ENCODE data around the gene DEDD2. TPM values are rescaled to one million over a fixed set of nuclear protein-coding genes. Genes with fewer than 3 reads are reported as not detected.

Gene DEDD2
- total RNA-seq, 1 donor from 2014 or later, result 20.0 TPM

DNA sequence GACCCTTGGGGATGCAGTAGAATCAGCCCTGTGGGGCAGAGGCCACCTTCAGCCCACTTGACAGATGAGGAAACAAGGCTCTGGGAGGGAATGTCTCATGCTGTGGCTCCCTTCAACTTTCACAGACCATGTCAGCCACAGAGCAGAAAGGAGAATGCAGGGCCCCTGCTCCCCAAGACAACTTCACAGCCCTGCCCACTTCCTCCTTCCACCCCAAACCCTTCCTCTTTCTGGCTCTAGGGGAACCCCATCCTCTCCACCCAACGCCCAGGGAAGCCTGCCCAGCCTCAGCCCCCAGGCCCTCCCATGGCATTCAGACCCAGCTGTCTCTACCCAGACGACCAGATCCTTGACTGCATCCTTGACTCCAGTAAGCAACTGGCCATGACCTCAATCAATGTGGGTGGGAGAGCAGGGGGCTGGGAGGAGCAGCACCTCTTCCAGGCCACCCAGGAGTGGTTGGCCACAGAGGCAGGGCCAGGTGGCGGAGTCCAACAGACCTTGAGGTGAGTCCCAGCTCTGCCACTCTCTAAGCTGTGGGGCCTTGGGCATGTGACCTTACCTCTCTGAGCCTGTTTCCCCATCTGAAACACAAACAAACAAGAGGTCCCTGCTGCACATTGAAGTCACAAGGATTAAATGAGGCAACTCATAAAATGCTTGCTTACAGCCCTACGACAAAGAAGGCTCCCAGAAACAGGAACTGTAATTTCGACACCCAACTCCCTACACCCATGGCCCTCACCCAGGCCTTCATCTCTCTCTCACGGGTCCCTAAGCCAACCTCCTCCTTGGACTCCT, 15.8 kb downstream of the DEDD2 start:
- no peak for FAIRE-seq
- DNase-seq (ENCODE audit: low spot score in 2 of 2), result no peak

DNA sequence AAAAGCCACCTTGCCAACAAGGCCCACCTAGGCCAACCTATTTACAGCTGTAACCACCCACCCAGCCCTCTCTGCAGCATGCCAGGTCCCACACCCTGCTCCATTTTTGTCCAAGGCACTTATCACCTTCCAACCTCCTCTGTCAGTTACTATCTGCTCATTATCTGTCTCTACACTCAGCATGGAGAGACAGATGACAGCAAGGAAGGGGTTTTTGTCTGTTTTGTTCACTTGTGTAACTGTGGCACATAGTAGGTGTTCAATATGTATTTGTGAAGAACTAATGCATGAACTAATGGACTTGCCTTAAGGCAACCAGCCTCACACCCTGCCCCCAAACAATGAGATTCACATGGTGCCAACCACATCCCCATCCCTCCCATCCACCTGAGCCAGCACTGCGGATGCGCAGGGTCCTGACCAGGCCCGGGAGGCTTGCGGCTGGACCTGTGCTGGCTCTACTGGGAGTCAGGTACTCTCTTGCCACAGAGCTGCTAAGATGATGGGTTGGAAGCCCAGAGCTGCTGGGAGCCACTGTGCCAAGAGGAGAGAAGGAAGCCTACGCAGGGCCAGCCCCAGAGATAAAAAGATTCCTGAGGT, 17.3 kb downstream of the DEDD2 start:
- FAIRE-seq, result no peak

DNA sequence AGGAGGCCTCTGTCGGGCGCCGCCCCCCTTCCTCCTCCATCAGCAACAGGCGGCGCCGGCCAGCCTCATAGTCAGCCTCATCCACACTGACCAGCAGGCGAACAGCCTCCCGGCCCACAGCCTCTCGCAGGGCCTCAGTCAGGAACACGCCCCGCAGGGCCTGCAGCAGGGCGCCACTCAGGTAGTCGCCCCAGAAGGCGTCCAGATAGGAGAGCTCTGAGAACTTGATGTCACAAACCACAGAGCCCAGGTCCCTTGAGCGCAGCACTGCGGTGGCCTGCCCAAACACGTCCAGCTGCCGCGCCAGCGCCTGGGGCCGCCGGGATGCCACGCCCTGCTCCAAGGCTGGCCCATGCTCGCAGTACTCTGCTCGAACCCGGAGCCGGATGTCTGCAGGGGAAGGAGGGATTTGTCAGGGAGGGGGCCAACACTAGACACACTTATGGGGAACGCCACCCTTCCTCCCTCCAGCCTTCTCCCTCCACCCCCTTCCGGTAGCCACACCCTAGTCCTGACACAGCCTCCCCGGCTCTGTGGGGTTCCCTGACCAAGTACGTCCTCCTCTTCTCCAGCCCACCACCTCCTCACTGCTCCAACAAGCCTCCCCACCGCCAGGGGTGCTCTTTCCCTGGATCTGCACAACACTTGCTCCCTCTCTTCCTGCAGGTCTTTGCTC, 17.9 kb downstream of the DEDD2 start:
- no peak for FAIRE-seq
- no peak for DNase-seq (ENCODE audit: low spot score in 2 of 2)

More for the DNA sequence above, 17.3 kb downstream of the DEDD2 start:
- DNase-seq (ENCODE audit: low spot score in 2 of 2), result no peak

DNA sequence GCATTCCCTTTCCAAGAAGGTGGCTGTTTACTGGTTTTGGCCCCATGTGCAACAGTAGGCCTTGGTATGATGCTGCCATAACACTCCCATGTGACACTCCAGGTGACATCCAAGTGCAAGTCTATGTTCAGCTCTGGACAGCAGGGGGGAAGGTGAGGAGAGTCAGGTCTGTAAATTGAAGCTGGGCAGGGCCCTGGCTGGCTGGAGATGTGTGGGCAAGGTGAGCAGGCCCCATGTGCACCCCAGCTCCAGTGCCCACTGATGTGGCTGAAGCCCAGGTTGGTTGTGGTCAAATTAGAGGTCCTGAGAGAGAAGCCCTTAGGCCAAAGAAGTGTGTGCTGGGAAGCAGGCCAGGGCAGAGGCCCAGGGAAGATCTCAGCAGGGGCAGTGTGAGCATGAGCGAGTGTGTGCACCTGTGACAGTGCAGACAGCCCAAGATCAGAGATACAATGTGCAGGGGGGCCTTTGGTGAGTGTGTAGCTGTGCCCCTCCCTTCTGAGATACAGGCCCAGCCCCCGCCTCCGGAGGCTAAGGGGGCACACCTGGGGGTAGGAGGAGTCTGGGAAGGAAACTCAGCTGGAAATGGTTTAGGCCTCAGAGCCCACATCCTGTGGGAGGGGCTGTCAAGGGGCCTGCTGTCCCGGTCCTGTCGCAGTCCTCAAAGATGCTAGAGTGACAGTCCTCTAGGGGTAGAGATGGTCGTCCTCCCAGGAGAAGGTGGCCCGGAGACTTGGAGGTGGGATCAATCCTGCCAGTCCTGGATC, 18.6 kb downstream of the DEDD2 start:
- DNase-seq (ENCODE audit: low spot score in 2 of 2) (no peak), FAIRE-seq (no peak)

DNA sequence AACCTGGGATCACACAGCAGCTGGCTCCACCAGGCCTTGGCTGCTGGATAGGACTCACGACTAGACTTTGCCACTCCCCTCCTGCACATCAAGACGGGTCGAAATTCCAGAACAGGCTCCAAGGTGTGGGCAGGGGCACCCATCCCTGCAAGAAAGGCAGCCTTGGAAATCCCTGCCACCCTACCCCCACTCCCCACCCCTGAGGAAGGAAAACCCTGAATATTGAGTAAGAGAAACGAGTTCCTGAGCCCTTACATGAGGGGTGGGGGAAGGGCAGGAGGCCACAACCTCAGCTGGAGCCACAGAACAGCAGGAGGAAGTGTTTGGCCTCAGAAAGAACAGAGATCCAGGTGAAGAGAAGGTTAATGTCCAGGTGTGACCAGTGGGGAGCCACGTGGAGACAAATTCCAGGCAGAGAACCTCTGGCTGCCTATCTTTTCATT, 20.1 kb downstream of the DEDD2 start:
- no peak for DNase-seq (ENCODE audit: low spot score in 2 of 2)
- no peak for FAIRE-seq

DNA sequence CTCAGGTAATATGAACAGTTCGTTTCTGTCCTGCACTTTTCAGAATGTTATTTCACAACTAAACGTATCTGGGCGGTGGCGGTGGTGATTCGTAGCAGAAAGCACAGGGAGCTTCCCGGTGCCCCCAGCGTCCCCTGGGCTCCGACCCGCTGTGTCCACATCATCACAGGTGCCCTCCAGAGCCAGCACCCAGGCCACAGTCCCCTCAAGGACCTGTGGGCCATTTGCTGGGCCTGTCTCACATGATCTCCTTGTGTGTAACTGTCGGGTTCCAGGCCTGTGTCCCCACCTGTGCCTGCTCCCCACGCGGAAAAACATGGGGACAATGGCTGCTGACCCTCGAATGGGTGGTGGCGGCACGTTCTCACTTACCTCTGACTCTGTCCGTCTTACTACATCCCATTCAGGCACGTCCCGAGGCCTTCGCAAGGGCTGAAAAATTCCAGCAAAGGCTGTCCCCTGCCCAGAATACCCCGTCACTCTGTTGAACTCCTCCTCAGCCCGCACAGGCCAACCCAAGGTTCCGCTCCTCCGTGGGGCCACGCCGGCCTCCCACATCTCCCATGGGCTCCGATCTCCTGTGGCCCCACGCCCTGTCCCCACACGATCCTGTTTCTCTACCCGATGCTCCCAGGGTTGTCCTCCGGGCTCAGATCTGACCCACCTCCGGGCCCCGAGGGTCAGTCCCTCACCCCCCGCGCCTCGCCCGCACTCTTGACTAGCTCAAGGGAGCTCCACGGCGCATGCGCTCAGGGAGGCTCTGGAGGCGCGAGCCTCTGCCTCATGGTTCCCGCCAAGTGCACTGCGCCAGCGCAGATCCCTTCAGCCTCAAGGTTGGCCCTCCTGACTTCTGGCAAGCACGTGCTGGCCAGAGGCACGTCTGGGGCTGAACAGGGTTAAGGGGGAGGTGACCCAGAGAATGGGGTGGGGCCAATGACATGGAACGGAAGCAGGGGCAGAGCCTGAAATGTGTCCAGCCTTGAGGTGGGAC, 21.2 kb downstream of the DEDD2 start:
- DNase-seq (ENCODE audit: low spot score in 2 of 2), result no peak
- no peak for FAIRE-seq

DNA sequence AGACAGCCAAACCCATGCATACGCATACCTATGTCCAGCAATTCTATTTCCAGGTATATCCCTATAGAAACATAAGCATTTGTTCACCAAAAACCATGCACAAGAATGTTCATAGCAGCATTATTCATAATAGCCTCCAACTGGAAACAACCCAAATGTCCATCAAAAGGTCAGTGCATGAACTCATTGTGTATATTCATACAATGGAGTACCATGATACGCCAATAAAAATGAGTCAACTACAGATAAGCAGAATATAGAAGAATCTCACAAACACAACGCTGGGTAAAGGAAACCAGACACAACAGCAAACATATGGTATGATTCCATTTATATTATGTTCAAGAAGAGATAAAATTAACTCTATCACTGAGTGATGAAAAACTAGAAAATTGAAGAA, 23.8 kb downstream of the DEDD2 start:
- no peak for DNase-seq (ENCODE audit: low spot score in 2 of 2)
- no peak for FAIRE-seq

DNA sequence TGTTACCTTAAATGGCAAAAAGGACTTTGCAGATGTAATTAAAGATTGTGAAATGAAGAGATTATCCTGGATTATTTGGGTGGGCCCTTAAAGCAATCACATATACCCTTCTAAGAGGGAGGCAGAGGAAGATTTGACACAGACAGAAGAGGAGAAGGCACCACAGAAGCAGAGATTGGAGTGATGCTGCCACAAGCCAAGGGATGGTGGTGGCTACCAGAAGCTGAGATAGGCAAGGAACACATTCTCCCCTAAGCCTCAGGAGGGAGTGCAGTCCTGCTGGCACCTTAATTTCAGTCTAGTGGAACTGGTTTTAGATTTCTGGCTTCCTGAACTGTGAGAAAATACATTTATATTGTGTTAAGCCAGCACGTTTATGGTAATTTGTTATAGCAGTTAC, 24.2 kb downstream of the DEDD2 start:
- FAIRE-seq (no peak), DNase-seq (ENCODE audit: low spot score in 2 of 2) (no peak)

DNA sequence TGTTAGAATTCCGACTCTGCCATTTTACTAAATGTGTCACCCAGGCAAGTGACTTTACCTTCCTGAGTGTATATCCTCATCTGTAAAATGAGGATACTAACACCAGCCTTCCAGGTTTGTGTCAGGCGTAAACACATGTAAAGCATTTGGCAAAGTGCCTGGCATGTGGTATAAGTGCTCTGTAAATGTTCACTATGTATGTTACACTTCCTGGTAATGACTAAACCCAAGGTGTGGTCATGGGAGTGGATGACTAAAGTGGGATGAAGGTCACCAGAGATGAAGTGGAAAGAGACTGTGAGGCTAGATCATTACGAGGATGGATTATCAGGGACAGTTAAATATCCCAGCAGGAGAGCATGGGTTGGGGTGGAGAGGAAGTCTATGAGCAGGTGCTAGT, 25.6 kb downstream of the DEDD2 start:
- DNase-seq (ENCODE audit: low spot score in 2 of 2) (no peak), FAIRE-seq (no peak)

DNA sequence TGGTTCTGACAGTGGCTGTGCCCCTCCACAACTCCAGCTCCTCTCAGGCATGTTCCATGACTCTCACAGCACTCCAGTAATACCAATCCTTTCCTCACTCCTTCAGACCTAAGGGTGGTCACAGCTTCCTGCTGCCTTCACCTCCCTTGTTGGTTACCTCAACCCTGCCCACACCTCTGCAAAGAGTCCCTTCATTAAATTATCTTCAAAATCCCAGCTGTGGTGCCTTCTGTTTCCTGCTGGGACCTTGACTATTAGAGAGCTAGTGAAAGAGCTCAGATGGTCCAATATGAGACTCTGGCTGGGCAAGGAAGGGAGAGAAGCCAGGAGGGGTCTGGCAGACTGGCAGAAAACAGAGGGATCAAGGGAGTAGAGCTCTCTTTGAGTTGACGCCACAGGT, 26.1 kb downstream of the DEDD2 start:
- no peak for FAIRE-seq

DNA sequence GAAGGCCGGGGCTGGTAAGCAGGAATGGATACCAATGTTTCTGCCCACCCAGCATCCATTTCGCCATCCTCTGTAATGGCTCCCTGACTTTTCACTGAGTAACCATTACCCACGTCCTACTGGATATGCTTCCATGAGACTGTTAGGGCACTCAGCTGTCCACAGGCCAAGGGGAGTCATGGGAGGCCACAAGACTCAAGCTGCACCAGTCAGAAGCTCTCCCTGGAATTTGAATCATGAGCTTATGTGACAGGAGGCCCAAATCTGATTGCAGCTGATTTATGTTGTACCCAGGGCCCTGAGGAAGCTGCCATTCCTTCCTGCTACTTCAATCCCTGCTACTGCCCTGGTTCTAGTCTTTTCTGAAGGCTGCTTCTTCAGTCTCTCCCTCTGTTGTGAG, 28.3 kb downstream of the DEDD2 start:
- FAIRE-seq (no peak), DNase-seq (ENCODE audit: low spot score in 2 of 2) (no peak)

More for the DNA sequence above, 26.1 kb downstream of the DEDD2 start:
- no peak for DNase-seq (ENCODE audit: low spot score in 2 of 2)

DNA sequence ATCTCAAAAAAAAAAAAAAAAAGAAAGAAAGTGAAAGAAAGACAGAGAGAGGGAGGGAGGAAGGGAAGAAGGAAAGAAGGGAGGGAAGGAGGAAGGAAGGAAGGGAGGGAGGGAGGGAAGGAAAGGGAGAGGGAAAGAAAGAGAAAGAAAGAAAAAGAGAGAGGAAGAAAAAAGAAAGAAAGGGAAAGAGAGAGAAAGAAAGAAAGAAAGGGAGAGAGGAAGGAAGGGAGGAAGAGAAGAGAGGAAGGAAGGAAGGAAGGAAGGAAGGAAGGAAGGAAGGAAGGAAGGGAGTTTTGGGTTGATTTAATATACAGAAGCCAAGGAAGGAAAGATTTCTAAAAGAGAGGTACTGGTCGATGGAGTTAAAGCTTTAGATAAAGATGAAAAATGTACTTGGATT, 28.8 kb downstream of the DEDD2 start:
- FAIRE-seq, result no peak
- no peak for DNase-seq (ENCODE audit: low spot score in 2 of 2)

DNA sequence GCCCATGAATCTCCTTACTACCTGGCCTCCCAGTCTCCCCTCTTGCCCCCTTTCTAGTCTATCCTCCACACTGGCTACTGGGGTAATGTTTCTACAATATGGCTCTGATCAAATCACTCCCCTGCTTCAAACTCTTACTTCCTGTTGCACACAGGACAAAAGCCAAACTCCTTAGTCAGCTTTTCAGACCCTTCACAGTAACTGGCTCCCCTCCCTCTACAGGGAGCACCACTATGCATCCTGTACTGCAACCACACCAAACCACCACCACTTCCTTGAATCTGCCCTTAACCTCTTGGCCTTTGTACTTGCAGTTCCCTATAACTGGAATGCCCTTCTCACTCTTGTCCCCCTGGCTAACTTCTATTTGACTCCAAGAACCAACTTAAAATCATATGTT, 32.2 kb downstream of the DEDD2 start:
- FAIRE-seq (no peak), DNase-seq (ENCODE audit: low spot score in 2 of 2) (no peak)

DNA sequence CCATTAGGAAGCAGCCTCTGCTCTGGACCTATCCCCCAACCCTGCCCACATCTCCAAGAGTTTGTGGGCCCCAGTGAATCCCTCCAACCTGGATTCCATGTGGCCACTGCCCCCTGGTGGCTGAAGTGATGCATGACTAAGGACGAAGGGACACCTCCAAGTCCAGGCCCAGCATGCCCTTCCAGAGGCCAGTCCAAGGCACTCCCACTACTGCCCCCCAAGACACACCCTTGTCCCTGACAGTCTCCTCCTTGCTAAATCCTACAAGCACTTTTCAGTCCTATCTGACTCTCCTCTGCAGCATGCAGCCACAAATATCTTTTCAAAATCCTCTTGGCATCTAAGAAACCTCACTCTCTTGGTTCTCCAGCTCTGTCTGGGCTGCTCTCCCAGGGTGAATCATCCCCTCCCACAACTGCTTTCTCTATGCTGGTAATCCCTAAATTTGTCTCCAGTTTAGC, 33.0 kb downstream of the DEDD2 start:
- DNase-seq (ENCODE audit: low spot score in 2 of 2) (peak in 1 of 2 donors; percentile 74), FAIRE-seq (no peak)

DNA sequence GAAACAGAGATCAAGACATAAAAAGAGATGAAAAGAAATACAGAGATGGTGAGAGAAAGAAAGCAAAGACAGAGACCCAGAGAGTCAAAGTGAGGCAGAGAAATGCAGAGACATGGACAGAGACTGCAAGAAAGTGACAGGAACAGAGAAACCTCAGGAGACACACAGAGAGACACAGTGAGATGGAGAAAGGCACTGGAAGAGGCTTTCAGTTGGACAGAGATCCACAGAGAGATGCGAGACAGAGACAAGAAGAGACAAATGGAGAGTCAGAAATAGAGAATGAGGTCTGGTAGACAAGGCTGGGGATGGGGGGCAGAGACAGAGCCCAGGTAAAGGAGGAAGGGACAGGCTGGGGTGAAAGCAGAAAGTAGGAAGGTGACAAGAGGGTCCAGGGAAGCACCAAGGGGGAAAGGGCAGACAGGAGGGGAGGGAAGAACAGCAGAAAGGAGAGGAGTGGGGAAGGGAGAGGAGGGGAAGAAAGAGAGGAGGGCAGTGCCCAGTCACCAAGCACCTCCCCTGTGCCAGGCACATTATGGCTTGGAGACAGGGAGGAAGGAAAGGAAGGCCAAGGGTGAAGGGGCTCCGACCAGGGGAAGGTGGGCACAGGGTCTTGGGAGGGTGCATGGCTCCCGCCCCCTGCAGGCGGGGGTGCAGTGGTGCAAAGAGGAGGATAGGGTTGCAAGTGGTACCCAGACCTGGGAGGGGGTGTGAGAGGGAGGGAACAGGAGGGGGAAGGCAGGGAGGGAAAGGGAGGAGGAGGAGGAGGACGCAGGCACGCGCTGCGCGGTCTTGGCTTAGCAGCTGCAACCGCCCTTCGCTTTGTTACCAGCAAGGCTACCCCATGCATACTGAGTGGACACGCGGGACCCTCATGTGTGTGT, 38.4 kb downstream of the DEDD2 start:
- FAIRE-seq (no peak), DNase-seq (ENCODE audit: low spot score in 2 of 2) (no peak)

DNA sequence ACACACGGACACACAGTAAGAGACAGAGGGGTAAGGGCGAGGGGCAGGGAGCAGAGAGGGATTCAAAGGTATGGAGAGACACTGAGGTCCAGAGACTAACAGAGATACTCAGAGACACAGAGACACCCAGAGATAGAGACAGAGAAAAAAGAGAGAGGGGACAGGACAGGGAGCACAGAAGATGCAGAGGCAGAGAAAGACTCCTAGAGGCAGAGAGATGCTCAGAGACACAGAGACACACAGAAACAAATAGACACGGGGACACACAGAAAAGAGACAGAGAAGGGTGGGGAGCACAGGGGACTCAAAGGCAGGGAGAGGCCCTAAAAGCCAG, 39.8 kb downstream of the DEDD2 start:
- no peak for FAIRE-seq
- no peak for DNase-seq (ENCODE audit: low spot score in 2 of 2)

DNA sequence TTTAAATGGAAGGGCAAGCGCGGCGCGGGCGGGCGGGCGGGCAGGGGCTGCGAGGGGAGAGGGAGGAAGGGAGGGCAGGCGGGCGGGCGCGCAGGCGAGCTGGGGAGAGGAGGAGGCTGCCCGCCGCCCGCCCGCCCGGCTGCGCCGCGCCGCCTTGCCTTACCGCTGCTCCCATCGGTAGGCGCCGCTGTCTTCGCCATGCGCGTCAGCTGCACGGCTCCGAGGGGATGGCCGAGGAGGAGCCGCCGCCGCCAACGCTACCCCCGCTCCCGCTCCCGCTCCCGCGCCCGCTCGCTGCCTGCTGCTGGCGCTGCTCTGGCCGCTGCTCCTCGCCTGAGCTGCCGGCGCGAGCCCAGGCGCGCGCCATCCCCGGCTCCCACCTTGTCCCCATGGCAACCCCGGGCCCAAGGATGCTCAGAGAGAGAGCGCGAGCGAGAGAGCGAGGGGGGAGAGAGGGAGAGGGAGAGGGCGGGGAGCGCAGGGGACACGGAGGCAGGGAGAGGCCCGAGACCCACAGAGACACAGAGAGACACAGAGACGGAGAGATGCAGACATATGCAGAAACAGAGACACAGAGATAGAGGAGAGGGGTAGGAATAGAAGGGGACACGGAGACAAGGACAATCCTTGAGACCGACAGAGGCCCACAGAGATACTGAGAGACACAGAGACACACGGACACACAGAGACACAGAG, 40.3 kb downstream of the DEDD2 start:
- no peak for FAIRE-seq

DNA sequence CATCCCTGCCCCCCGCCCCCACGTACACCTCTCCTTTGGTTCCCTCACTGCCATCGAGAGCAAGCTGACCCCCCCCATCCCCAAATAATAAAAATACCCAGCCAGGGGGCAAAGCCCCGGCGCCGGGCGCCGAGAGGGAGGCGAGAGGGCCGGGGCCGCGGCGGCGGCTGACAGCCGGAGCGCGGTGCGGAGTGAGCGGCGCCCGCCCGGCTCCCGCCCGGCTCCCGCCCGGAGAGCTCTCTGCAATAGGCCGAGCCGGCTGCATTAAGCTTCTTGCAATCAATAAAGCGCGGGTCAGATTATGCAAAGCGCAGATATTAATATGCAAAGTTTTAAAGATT, 40.9 kb downstream of the DEDD2 start:
- no peak for DNase-seq (ENCODE audit: low spot score in 2 of 2)
- FAIRE-seq, result no peak

More for the DNA sequence above, 40.3 kb downstream of the DEDD2 start:
- DNase-seq (ENCODE audit: low spot score in 2 of 2), result peak; percentile 74 to 83
